Skeletal muscle satellite cell (primary cell): ENCODE measurements around the gene TOX4. TPM values are rescaled to one million over a fixed set of nuclear protein-coding genes. Genes with fewer than 3 reads are reported as not detected.
"Not testable (repeated sequence)": the region's sequence is repeated elsewhere in the genome, so short reads cannot be mapped to it uniquely, and the experiment has no call there.

Experiments used
- H3K27me3 ChIP-seq: 2 replicates; pipeline ENCODE4 v1.7.0; 2013; ENCODE audit warnings: low read length; ENCODE audit not compliant: control insufficient read depth, insufficient read depth
- H3K36me3 ChIP-seq: 2 replicates; pipeline ENCODE4 v1.7.0; 2013; ENCODE audit warnings: mild to moderate bottlenecking, control low read depth, low read length; ENCODE audit not compliant: insufficient read depth
- H3K4me1 ChIP-seq: 2 replicates; pipeline ENCODE4 v1.7.0; 2013; ENCODE audit warnings: low read length; ENCODE audit not compliant: control insufficient read depth, insufficient read depth
- H3K4me2 ChIP-seq: 2 replicates; pipeline ENCODE4 v1.7.0; 2013; ENCODE audit warnings: mild to moderate bottlenecking, low read length
- H3K4me3 ChIP-seq: 2 replicates; pipeline ENCODE4 v1.7.0; 2013; ENCODE audit warnings: low read length
- H3K9ac ChIP-seq: 2 replicates; pipeline ENCODE4 v1.7.0; 2013; ENCODE audit warnings: mild to moderate bottlenecking, low read depth, low read length, moderate library complexity
- H3K9me3 ChIP-seq: replicated peaks from 2 replicates; pipeline ENCODE4 v1.7.0; 2013; ENCODE audit warnings: mild to moderate bottlenecking, control low read depth, low read length
- small RNA-seq: library from RNA; depleted of rRNA; stranded (forward); fragments of <200 nt; gene quantifications from one replicate; pipeline ENCODE3, GENCODE V24; 2012

Gene TOX4

GRCh38 chr14:21539189-21539940 lies 62.4 kb downstream of the TOX4 start:
- no peak overlapping the region for H3K9ac ChIP-seq
- H3K4me1 ChIP-seq = peaks cover 7% of the 10 kb centered on the region
- no peak overlapping the region for H3K4me2 ChIP-seq
- H3K36me3 ChIP-seq = no peaks in the 10 kb centered on the region
- peaks cover 60% of the 10 kb centered on the region for H3K27me3 ChIP-seq
- no peaks in the 10 kb centered on the region for H3K9me3 ChIP-seq
- H3K4me3 ChIP-seq = no peak overlapping the region

DNA sequence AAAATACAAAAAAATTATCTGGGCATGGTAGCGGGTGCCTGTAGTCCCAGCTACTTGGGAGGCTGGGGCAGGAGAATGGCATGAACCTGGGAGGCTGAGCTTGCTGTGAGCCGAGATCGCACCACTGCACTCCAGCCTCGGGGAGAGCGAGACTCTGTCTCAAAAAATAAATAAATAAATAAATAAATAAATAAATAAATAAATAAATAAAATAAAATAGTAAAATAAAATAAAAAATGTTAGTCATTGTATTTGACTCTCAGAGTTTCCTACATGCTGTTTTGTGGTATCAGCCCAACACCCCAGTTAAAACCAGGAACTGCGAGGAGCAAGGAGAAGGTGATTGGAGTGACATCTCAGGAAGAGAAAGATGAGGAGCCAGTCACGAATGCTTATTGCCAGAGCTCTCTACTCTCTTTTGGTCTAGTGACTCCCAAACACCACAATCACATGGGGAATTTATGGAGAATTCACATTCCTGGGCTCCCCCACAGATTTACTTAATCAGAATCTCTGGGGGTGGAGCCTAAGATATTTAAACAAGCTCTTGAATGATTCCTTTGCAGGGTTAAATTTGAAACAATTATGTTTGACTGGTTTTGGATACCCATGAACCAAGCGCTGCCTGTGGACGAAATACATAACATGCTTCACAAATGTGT lies 64.5 kb downstream of the TOX4 start:
- peaks cover 3% of the 10 kb centered on the region for H3K4me1 ChIP-seq
- no peak overlapping the region for H3K4me2 ChIP-seq
- no peak overlapping the region for H3K9ac ChIP-seq
- H3K27me3 ChIP-seq = peaks cover 41% of the 10 kb centered on the region
- H3K4me3 ChIP-seq = no peak overlapping the region
- no peaks in the 10 kb centered on the region for H3K9me3 ChIP-seq
- H3K36me3 ChIP-seq = no peaks in the 10 kb centered on the region

DNA sequence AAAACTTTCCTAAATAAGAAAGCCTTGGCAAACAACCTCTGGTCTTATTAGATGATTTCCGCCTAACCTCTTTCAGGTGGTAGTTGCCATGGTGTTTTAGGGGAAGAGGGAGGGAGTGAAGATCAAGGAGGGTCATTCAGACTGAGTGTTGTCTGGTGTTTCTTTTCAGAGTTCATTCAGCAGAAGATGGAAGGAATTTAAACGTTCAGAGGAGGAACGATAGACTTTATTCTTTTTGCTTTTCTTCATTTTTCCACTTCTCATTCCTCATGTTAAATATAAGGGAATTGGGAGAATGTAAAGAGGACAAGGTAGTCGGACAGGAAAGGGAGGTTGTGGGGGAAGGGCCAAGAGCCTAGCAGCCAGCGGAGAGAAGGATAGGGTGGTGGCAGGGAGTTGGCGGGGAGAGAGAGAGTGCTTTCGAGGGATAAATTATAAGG lies 66.5 kb downstream of the TOX4 start:
- no peak overlapping the region for H3K4me3 ChIP-seq
- no peaks in the 10 kb centered on the region for H3K9me3 ChIP-seq
- no peaks in the 10 kb centered on the region for H3K36me3 ChIP-seq
- no peak overlapping the region for H3K9ac ChIP-seq
- H3K4me1 ChIP-seq = no peaks in the 10 kb centered on the region
- H3K4me2 ChIP-seq = no peak overlapping the region
- H3K27me3 ChIP-seq = peaks cover 26% of the 10 kb centered on the region

DNA sequence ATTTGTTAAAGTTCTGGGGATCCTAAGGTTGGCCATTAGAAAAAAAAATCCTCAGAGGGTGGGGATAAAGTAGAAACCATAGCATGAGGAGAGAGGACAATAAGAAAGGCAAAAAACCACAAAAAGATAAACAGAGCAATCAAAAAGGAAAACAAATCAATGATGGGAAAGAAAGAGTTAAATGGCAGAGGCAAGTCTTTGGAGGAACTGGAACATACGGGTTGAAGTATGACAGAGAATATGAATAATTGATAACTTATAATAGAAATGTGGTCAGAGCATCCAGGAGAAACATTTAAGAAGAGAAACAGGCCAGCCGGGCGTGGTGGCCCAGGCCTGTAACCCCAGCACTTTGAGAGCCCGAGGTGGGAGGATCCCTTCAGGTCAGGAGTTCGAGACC lies 67.0 kb downstream of the TOX4 start:
- Histone ChIP-seq H3K4me2 (no peak overlapping the region), H3K27me3 (peaks cover 22% of the 10 kb centered on the region), H3K9ac (no peak overlapping the region), H3K4me3 (no peak overlapping the region), H3K4me1 (no peaks in the 10 kb centered on the region), H3K36me3 (no peaks in the 10 kb centered on the region), H3K9me3 (no peaks in the 10 kb centered on the region)

DNA sequence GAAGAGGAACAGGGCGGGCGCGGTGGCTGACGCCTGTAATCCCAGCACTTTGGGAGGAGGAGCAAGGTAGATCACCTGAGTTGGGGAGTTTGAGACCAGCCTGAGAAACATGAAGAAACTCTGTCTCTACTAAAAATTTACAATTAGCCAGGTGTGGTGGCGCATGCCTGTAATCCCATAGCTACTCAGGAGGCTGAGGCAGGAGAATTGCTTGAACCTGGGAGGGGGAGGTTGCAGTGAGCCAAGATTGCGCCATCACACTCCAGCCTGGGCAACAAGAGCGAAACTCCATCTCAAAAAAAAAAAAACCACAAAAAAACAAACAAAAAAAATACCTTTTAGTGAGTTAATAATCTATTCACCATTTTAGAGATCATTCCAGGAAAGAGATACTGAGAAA lies 67.6 kb downstream of the TOX4 start:
- not testable (repeated sequence) for H3K9ac ChIP-seq, H3K4me2 ChIP-seq, H3K9me3 ChIP-seq, H3K36me3 ChIP-seq, H3K4me1 ChIP-seq, H3K4me3 ChIP-seq
- peaks cover 15% of the 10 kb centered on the region for H3K27me3 ChIP-seq

Small RNA genes within 50 kb of the gene (small RNA-seq; reads per million reads assigned to genes)
- gene RN7SL650P = not detected
